Measurements from ENCODE around the gene CLEC2L.

The CLEC2L gene

DNA sequence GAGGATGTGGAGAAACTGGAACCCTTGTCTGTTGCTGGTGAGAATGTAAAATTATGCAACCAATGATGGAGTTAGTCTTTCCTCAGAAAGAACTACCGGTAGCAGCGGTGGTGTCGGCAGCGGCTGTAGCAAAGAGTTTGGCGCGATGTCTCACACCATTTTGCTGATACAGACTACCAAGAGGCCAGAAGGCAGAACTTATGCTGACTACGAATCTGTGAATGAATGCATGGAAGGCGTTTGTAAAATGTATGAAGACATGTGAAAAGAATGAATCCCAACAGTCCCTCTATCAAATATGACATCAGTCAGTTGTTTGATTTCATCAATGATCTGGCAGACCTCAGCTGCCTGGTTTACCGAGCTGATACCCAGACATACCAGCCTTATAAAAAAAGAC, 10.6 kb downstream of the CLEC2L start:
- no peak for DNase-seq (ENCODE audit: low spot score)
- no peak for TF ChIP-seq CTCF (IDR thresholded peaks at IDR 0.05; ENCODE audit: extremely low read depth, missing control alignments)

- TF ChIP-seq CTCF (IDR thresholded peaks at IDR 0.05; ENCODE audit: extremely low read depth, missing control alignments): no peak
- no peak for DNase-seq (ENCODE audit: low spot score)
Observed at GRCh38 chr7:139534966-139535651, 11.6 kb downstream of the CLEC2L start.

GRCh38 chr7:139536152-139536551, 12.7 kb downstream of the CLEC2L start:
- no peak for DNase-seq (ENCODE audit: low spot score)
- TF ChIP-seq CTCF (IDR thresholded peaks at IDR 0.05; ENCODE audit: extremely low read depth, missing control alignments): no peak

DNA sequence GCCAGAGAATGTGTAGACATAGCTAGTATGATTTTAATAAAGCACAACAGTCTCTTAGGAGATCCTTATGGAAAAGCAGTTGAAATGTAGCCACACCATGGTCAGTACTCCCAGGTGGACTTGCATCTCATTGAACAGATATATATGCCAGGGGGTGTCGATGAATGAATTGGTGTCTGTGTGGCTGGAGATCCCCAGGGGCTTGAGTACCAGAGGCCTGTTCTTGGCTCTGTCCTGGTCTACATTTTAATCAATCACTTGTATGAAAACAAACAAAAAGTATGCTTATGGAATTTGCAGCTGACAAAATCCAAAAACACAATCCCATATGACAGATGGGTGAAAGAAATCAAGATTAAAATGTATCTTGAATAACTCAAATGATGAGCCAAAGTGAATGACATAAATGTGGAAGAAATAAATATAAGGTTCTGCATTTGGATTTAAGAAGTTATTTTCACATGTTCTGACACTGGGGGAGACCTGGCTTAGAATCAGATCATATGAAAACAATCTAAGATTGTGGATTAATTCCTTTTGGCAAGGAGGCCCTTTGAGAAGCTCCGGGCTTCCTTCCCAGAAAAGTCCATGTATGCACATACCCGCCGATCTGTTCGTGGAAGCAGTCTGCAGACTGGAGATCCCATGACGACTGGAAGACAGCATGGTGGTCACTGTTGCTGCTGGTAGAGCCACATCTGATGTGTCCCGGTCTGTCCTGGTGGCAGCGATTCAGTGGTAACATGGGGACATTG, 15.6 kb downstream of the CLEC2L start:
- TF ChIP-seq CTCF (IDR thresholded peaks at IDR 0.05; ENCODE audit: extremely low read depth, missing control alignments): no peak

DNA sequence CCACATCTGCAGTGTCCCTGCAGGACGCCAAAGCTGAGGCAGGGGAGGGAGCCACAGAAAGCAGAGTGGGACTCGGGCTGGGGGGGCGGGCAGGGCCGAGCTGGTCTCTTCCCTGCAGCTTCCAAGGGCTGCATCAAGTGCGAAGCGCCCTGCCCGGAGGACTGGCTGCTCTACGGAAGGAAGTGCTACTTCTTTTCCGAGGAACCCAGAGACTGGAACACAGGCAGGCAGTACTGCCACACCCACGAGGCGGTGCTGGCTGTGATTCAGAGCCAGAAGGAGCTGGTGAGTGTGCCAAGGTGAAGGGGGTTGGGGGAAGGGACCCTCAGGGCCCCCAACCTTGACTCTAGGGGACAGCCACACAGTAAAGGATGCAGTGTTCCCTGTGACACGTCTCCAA, 16.7 kb downstream of the CLEC2L start:
- TF ChIP-seq CTCF (IDR thresholded peaks at IDR 0.05; ENCODE audit: extremely low read depth, missing control alignments): no peak
- no peak for DNase-seq (ENCODE audit: low spot score)

More for the DNA sequence above, 15.6 kb downstream of the CLEC2L start:
- DNase-seq (ENCODE audit: low spot score): no peak

GRCh38 chr7:139541600-139542307, 18.3 kb downstream of the CLEC2L start:
- no peak for DNase-seq (ENCODE audit: low spot score)
- no peak for TF ChIP-seq CTCF (IDR thresholded peaks at IDR 0.05; ENCODE audit: extremely low read depth, missing control alignments)
